IMR-90 (cell line): ENCODE measurements around the gene C2CD4C. TPM values are rescaled to one million over a fixed set of nuclear protein-coding genes. Genes with fewer than 3 reads are reported as not detected.

Experiments used
- ATAC-seq: fragments of 200-7000 bp; cut with Tn5 transposase; 2 replicates; pipeline ENCODE4 v1.9.1; 2020; ENCODE audit warnings: low read depth, mild to moderate bottlenecking, moderate library complexity
- BruUV-seq: library from RNA; stranded (reverse); fragments of 400-500 nt; replicated peaks from 2 replicates; lab custom pipeline; 2021; lab: Mats Ljungman, UMichigan
- CTCF ChIA-PET: fragments of 300-600 bp; formaldehyde crosslinking; extraction: SDS; loops from one replicate; lab custom pipeline; 2021; ENCODE audit warnings: antibody characterized with exemption; lab: Yijun Ruan, JAX
- POLR2A ChIA-PET: fragments of 300-600 bp; sonication (Branson Sonifier 250); formaldehyde crosslinking; loops from one replicate; lab custom pipeline; 2022; ENCODE audit warnings: antibody characterized with exemption; ENCODE audit not compliant: unreplicated experiment; lab: Charles Lee
- DNase-seq: peaks from one replicate; pipeline ENCODE4 v3.0.0; 2013
- H2AFZ ChIP-seq: replicated peaks from 2 replicates; pipeline ENCODE3; 2013; ENCODE audit warnings: low read length, mild to moderate bottlenecking; ENCODE audit not compliant: poor library complexity
- H2AK5ac ChIP-seq: 2 replicates; pipeline ENCODE4 v1.6.1; 2013; ENCODE audit warnings: low read depth, low read length, inconsistent platforms
- H2AK9ac ChIP-seq: replicated peaks from 2 replicates; pipeline ENCODE3; 2013; ENCODE audit warnings: mild to moderate bottlenecking, low read depth, low read length, moderate library complexity; ENCODE audit not compliant: poor library complexity
- H2BK120ac ChIP-seq: 2 replicates; pipeline ENCODE4 v1.6.1; 2013; ENCODE audit warnings: low read depth, low read length, inconsistent platforms
- H2BK15ac ChIP-seq: 3 replicates; pipeline ENCODE4 v1.6.1; 2013; ENCODE audit warnings: low read depth, low read length, inconsistent platforms
- H2BK20ac ChIP-seq: 2 replicates; pipeline ENCODE4 v1.6.1; 2013; ENCODE audit warnings: low read depth, mild to moderate bottlenecking, inconsistent platforms, low read length, moderate library complexity
- H2BK5ac ChIP-seq: 2 replicates; pipeline ENCODE4 v1.6.1; 2013; ENCODE audit warnings: mild to moderate bottlenecking, low read depth, low read length, inconsistent platforms; ENCODE audit not compliant: poor library complexity, severe bottlenecking
- H3K14ac ChIP-seq: replicated peaks from 2 replicates; pipeline ENCODE4 v1.6.1; 2013; ENCODE audit warnings: low read depth, low read length, inconsistent platforms
- H3K18ac ChIP-seq: 2 replicates; pipeline ENCODE4 v1.6.1; 2013; ENCODE audit warnings: low read depth, low read length, control low read depth
- H3K23ac ChIP-seq: 2 replicates; pipeline ENCODE4 v1.6.1; 2013; ENCODE audit warnings: low read depth, low read length, inconsistent platforms
- H3K27ac ChIP-seq: 2 replicates; pipeline ENCODE4 v1.5.1; 2013; ENCODE audit warnings: mild to moderate bottlenecking, control low read depth, low read length; ENCODE audit not compliant: insufficient read depth
- H3K27me3 ChIP-seq: 2 replicates; pipeline ENCODE4 v1.6.1; 2013; ENCODE audit warnings: low read length; ENCODE audit not compliant: control insufficient read depth, insufficient read depth
- H3K36me3 ChIP-seq: 2 replicates; pipeline ENCODE4 v1.6.1; 2013; ENCODE audit warnings: low read length, mixed read lengths; ENCODE audit not compliant: control insufficient read depth, insufficient read depth
- H3K4ac ChIP-seq: 2 replicates; pipeline ENCODE4 v1.6.1; 2013; ENCODE audit warnings: low read depth, low read length, inconsistent platforms
- H3K4me1 ChIP-seq: 2 replicates; pipeline ENCODE4 v1.6.1; 2013; ENCODE audit warnings: low read length, mixed read lengths; ENCODE audit not compliant: control insufficient read depth, insufficient read depth
- H3K4me2 ChIP-seq: 2 replicates; pipeline ENCODE4 v1.6.1; 2013; ENCODE audit warnings: low read depth, mild to moderate bottlenecking, control low read depth, low read length, moderate library complexity
- H3K4me3 ChIP-seq: 2 replicates; pipeline ENCODE4 v1.5.1; 2013; ENCODE audit warnings: low read depth, mild to moderate bottlenecking, control low read depth, low read length, moderate library complexity; ENCODE audit not compliant: insufficient read depth
- H3K56ac ChIP-seq: 2 replicates; pipeline ENCODE4 v1.6.1; 2013; ENCODE audit warnings: low read length, inconsistent platforms; ENCODE audit not compliant: insufficient read depth; ENCODE audit errors: extremely low read depth
- H3K79me1 ChIP-seq, 2 experiments: 2 replicates each; pipeline ENCODE4 v1.6.1; 2013; ENCODE audit warnings: low read length in 2 of 2, inconsistent platforms in 1 of 2, low read depth in 1 of 2
- H3K9ac ChIP-seq: 2 replicates; pipeline ENCODE4 v1.6.1; 2013; ENCODE audit warnings: low read depth, low read length, control low read depth
- H3K9me1 ChIP-seq: 2 replicates; pipeline ENCODE4 v1.6.1; 2013; ENCODE audit warnings: low read length, inconsistent platforms; ENCODE audit not compliant: insufficient read depth
- H3K9me3 ChIP-seq: 2 replicates; pipeline ENCODE4 v1.6.1; 2013; ENCODE audit warnings: low read length; ENCODE audit not compliant: control insufficient read depth, insufficient read depth
- H4K20me1 ChIP-seq: 2 replicates; pipeline ENCODE4 v1.6.1; 2013; ENCODE audit warnings: low read length, inconsistent platforms; ENCODE audit not compliant: insufficient read depth
- H4K5ac ChIP-seq: 2 replicates; pipeline ENCODE4 v1.6.1; 2013; ENCODE audit warnings: mild to moderate bottlenecking, low read depth, low read length, control low read depth
- H4K8ac ChIP-seq, 2 experiments: 2 replicates each; pipeline ENCODE4 v1.6.1; 2013; ENCODE audit warnings: low read depth in 2 of 2, low read length in 2 of 2, control low read depth in 1 of 2, inconsistent platforms in 1 of 2
- H4K91ac ChIP-seq: 2 replicates; pipeline ENCODE4 v1.6.1; 2013; ENCODE audit warnings: low read depth, low read length, inconsistent platforms; ENCODE audit not compliant: insufficient read depth
- BHLHE40 ChIP-seq: fragments of 150-350 bp; IDR thresholded peaks from 2 replicates; pipeline ENCODE4 v1.6.1; 2016; ENCODE audit warnings: mild to moderate bottlenecking, low read depth, low read length
- CEBPB ChIP-seq: IDR thresholded peaks from 2 replicates; pipeline ENCODE4 v1.6.1; 2012; ENCODE audit warnings: low read depth, low read length, improper control_type of control experiment
- CHD1 ChIP-seq: IDR thresholded peaks from 2 replicates; pipeline ENCODE4 v1.6.1; 2012; ENCODE audit warnings: low read depth, low read length, improper control_type of control experiment
- CTCF ChIP-seq: conservative IDR thresholded peaks from 2 replicates; pipeline ENCODE4 v1.5.1; 2012; ENCODE audit warnings: mild to moderate bottlenecking, low read depth, low read length, improper control_type of control experiment
- ELK1 ChIP-seq: fragments of 150-350 bp; IDR thresholded peaks from 2 replicates; pipeline ENCODE4 v1.6.1; 2016; ENCODE audit warnings: low read depth, mild to moderate bottlenecking, low read length, moderate library complexity, borderline replicate concordance
- MAFK ChIP-seq: IDR thresholded peaks from 2 replicates; pipeline ENCODE4 v1.6.1; 2012; ENCODE audit warnings: low read depth, low read length, improper control_type of control experiment
- MAZ ChIP-seq: IDR thresholded peaks from 2 replicates; pipeline ENCODE4 v1.6.1; 2012; ENCODE audit warnings: low read depth, mild to moderate bottlenecking, low read length, improper control_type of control experiment, moderate library complexity, borderline replicate concordance
- MXI1 ChIP-seq: IDR thresholded peaks from 2 replicates; pipeline ENCODE4 v1.6.1; 2012; ENCODE audit warnings: low read depth, mild to moderate bottlenecking, low read length, moderate library complexity, borderline replicate concordance
- NFE2L2 ChIP-seq: fragments of 150-350 bp; IDR thresholded peaks from 2 replicates; pipeline ENCODE4 v1.6.1; 2016; ENCODE audit warnings: low read depth, mild to moderate bottlenecking, low read length
- POLR2A ChIP-seq: IDR thresholded peaks from 2 replicates; pipeline ENCODE4 v1.6.1; 2012; ENCODE audit warnings: mild to moderate bottlenecking, low read depth, low read length
- RAD21 ChIP-seq: IDR thresholded peaks from 2 replicates; pipeline ENCODE4 v1.6.1; 2012; ENCODE audit warnings: low read length, improper control_type of control experiment
- RCOR1 ChIP-seq: IDR thresholded peaks from 2 replicates; pipeline ENCODE4 v1.6.1; 2012; ENCODE audit warnings: mild to moderate bottlenecking, low read length, improper control_type of control experiment; ENCODE audit not compliant: insufficient replicate concordance
- RFX5 ChIP-seq: IDR thresholded peaks from 2 replicates; pipeline ENCODE4 v1.8.0; 2012; ENCODE audit warnings: low read depth, mild to moderate bottlenecking, low read length, moderate library complexity
- SMC3 ChIP-seq: fragments of 150-350 bp; IDR thresholded peaks from 2 replicates; pipeline ENCODE4 v1.6.1; 2016; ENCODE audit warnings: low read depth, mild to moderate bottlenecking, antibody characterized with exemption, low read length, moderate library complexity
- USF2 ChIP-seq: fragments of 150-350 bp; IDR thresholded peaks from 2 replicates; pipeline ENCODE4 v1.6.1; 2017; ENCODE audit warnings: mild to moderate bottlenecking, antibody characterized with exemption, low read length, low read depth
- WGBS, 2 experiments: methylation state at CpG; one replicate each; pipeline versions ENCODE4 v1.1.5 to v1.1.7; 2013; ENCODE audit warnings: missing lambda C conversion rate in 2 of 2; ENCODE audit not compliant: insufficient read length in 1 of 2; ENCODE audit errors: extremely low coverage in 2 of 2; 5-methylcytosine and 5-hydroxymethylcytosine counted together
- dilution Hi-C: fragments of 300-500 bp; cut with HindIII; formaldehyde crosslinking; loops from one replicate; pipeline ENCODE4 v1.14.3; 2018; ENCODE audit warnings: low sequenced_read_pairs; ENCODE audit not compliant: unreplicated experiment
- in situ Hi-C: fragments of 300-500 bp; cut with MboI; formaldehyde crosslinking; loops from 3 replicates; pipeline ENCODE4 v1.14.3; 2019; ENCODE audit warnings: low sequenced_read_pairs, inconsistent platforms, mixed read lengths
- intact Hi-C: fragments of 100-400 bp; cut with micrococcal nuclease; formaldehyde crosslinking; loops from 2 replicates; pipeline ENCODE4 v1.10.0; 2022
- polyA plus RNA-seq, 3 experiments: library from polyadenylated mRNA; depleted of rRNA; stranded (reverse); fragments of >200 nt; gene quantifications; 2 replicates each; pipeline ENCODE4 v1.2.3, GENCODE V29; 2012; ENCODE audit warnings: low replicate concordance in 1 of 3
- total RNA-seq: library from RNA; depleted of rRNA; stranded (reverse); fragments of >200 nt; gene quantifications from 2 replicates; pipeline ENCODE4 v1.2.3, GENCODE V29; 2012

The C2CD4C gene
- total and polyA plus RNA-seq, 2 of the 4 experiments (the other 2 are of a cell fraction): under 0.01 to 0.07 TPM

GRCh38 chr19:397941-398706, 10.8 kb downstream of the C2CD4C start:
- peaks cover 2% of the 10 kb centered on the region; the same call in 1 of the 2 replicates for H3K27me3 ChIP-seq
- BruUV-seq: no TSS peak
- H3K4me2 ChIP-seq: no peak overlapping the region
- H2AK9ac ChIP-seq: no peak overlapping the region
- POLR2A ChIA-PET: no interaction called here
- DNase-seq: no peak
- dilution Hi-C loops (no loop called here), intact Hi-C loops (no loop called here), in situ Hi-C loops (no loop called here)
- H3K4me1 ChIP-seq: no peaks in the 10 kb centered on the region
- CTCF ChIA-PET: no interaction called here
- peaks cover 1% of the 10 kb centered on the region; the same call in 1 of the 2 replicates for H4K20me1 ChIP-seq
- H2BK15ac ChIP-seq: no peak overlapping the region
- no peak overlapping the region for H4K5ac ChIP-seq
- no peak overlapping the region for H3K23ac ChIP-seq
- no peak overlapping the region for H3K4me3 ChIP-seq
- H3K9me3 ChIP-seq: peaks cover 3% of the 10 kb centered on the region; the same call in 1 of the 2 replicates
- H3K56ac ChIP-seq: no peak overlapping the region
- H2BK20ac ChIP-seq: no peak overlapping the region
- H3K18ac ChIP-seq: no peak overlapping the region
- no peak overlapping the region for H3K4ac ChIP-seq
- no peak overlapping the region for H3K9ac ChIP-seq
- no peak overlapping the region for H4K91ac ChIP-seq
- no peak overlapping the region for H4K8ac ChIP-seq
- H2AFZ ChIP-seq: no peak overlapping the region
- no peak overlapping the region for H2BK5ac ChIP-seq
- H2BK120ac ChIP-seq: no peak overlapping the region
- H3K9me1 ChIP-seq: no peaks in the 10 kb centered on the region
- ATAC-seq: no peak
- no peak overlapping the region for H3K14ac ChIP-seq
- no peaks in the 10 kb centered on the region for H3K36me3 ChIP-seq
- no peak overlapping the region for H3K27ac ChIP-seq
- WGBS, 2 experiments: 88% methylated on average over 25 of the region's 31 CpGs; no CpG with 5 or more reads in 1 of the 2 experiments
- H3K79me1 ChIP-seq: no peaks in the 10 kb centered on the region
- H2AK5ac ChIP-seq: no peak overlapping the region
- TF ChIP-seq MAZ (no peak), NFE2L2 (no peak), CTCF (no peak), BHLHE40 (no peak), MXI1 (no peak), RAD21 (no peak), SMC3 (no peak), CHD1 (no peak), CEBPB (no peak), MAFK (no peak), POLR2A (no peak), USF2 (no peak), ELK1 (no peak), RFX5 (no peak), RCOR1 (no peak)
